Pulmonary artery endothelial cell (primary cell): ENCODE measurements around the gene GNS. TPM values are rescaled to one million over a fixed set of nuclear protein-coding genes. Genes with fewer than 3 reads are reported as not detected.
"Not testable (repeated sequence)": the region's sequence is repeated elsewhere in the genome, so short reads cannot be mapped to it uniquely, and the experiment has no call there.

ENCODE experiments used
- DNase-seq: peaks from one replicate; pipeline ENCODE4 v3.0.0-alpha.2; 2011; ENCODE audit warnings: low read depth, low spot score
- total RNA-seq: library from RNA; depleted of rRNA; stranded (reverse); fragments of >200 nt; gene quantifications from 2 replicates; pipeline ENCODE4 v1.2.3, GENCODE V29; 2014

The GNS gene
- total RNA-seq = 230 and 245 TPM in 2 replicates

GRCh38 chr12:64759035-64759894 is at the start of gene GNS:
GNS (minus strand) TSS chr12:64759406; CDS start chr12:64759276, 130 bp downstream.
- DNase-seq = peak; percentile 78

- no peak for DNase-seq
Observed at GRCh38 chr12:64808110-64808509, 48.9 kb upstream of the GNS start.

- peak; percentile 20 for DNase-seq
Observed at GRCh38 chr12:64806593-64807460, 47.6 kb upstream of the GNS start.

- DNase-seq = no peak
Observed at GRCh38 chr12:64806173-64806572, 47.0 kb upstream of the GNS start.

GRCh38 chr12:64802180-64802775 is 43.1 kb upstream of the GNS start:
- not testable (repeated sequence) for DNase-seq

- no peak for DNase-seq
Observed at GRCh38 chr12:64801381-64801780, 42.2 kb upstream of the GNS start.

GRCh38 chr12:64800640-64801039 is 41.4 kb upstream of the GNS start:
- no peak for DNase-seq

GRCh38 chr12:64798165-64798564 is 39.0 kb upstream of the GNS start:
- DNase-seq = no peak

- DNase-seq = no peak
Observed at GRCh38 chr12:64797156-64797555, 38.0 kb upstream of the GNS start.

GRCh38 chr12:64796205-64796845 is 37.1 kb upstream of the GNS start:
- peak; percentile 87 for DNase-seq

GRCh38 chr12:64794305-64794704 is 35.1 kb upstream of the GNS start:
- no peak for DNase-seq

- no peak for DNase-seq
Observed at GRCh38 chr12:64793610-64794009, 34.4 kb upstream of the GNS start.

GRCh38 chr12:64792128-64792527 is 32.9 kb upstream of the GNS start:
- DNase-seq = no peak

GRCh38 chr12:64791036-64791435 is 31.8 kb upstream of the GNS start:
- no peak for DNase-seq

- DNase-seq = no peak
Observed at GRCh38 chr12:64790166-64790565, 31.0 kb upstream of the GNS start.

- DNase-seq = no peak
Observed at GRCh38 chr12:64785838-64786237, 26.6 kb upstream of the GNS start.

- DNase-seq = no peak
Observed at GRCh38 chr12:64782191-64782876, 23.1 kb upstream of the GNS start.

- no peak for DNase-seq
Observed at GRCh38 chr12:64781280-64782190, 22.3 kb upstream of the GNS start.

GRCh38 chr12:64780531-64781279 is 21.5 kb upstream of the GNS start:
- no peak for DNase-seq
